ENCODE results near the gene TECPR1.

The TECPR1 gene

GRCh38 chr7:98278408-98278807 is 26.4 kb upstream of the TECPR1 start:
- H3K79me2 ChIP-seq (ENCODE audit: insufficient read depth, low read length), result no peaks in the 10 kb centered on the region
- H3K4me2 ChIP-seq (ENCODE audit: low read length), result no peak overlapping the region
- H3K9me2 ChIP-seq (ENCODE audit: low read depth, low read length), result no peaks in the 10 kb centered on the region
- H3K36me3 ChIP-seq (ENCODE audit: insufficient read depth, low read length), result peaks cover 1% of the 10 kb centered on the region; the same call in 1 of the 2 replicates
- H3K9me3 ChIP-seq (ENCODE audit: low read length), result no peaks in the 10 kb centered on the region
- no peak overlapping the region for H3K9ac ChIP-seq (ENCODE audit: low read length)
- TF ChIP-seq EZH2 (IDR thresholded peaks at IDR 0.05; ENCODE audit: borderline replicate concordance, low read length), result no peak
- no peak for TF ChIP-seq CTCF (IDR thresholded peaks at IDR 0.05; ENCODE audit: low read length)
- H3K4me1 ChIP-seq (ENCODE audit: insufficient read depth, low read length, severe bottlenecking), result peaks cover 20% of the 10 kb centered on the region
- H3K27ac ChIP-seq (ENCODE audit: low read depth, low read length, poor library complexity, severe bottlenecking), result no peak overlapping the region
- H3K4me3 ChIP-seq (ENCODE audit: low read depth, low read length, poor library complexity, severe bottlenecking), result no peak overlapping the region
- no peaks in the 10 kb centered on the region for H3K27me3 ChIP-seq (ENCODE audit: insufficient read depth, low read length)
- H2AFZ ChIP-seq (ENCODE audit: low read length), result no peak overlapping the region
- H3F3A ChIP-seq (ENCODE audit: insufficient read depth, low read length), result no peaks in the 10 kb centered on the region
- H4K20me1 ChIP-seq (ENCODE audit: insufficient read depth, low read length), result no peaks in the 10 kb centered on the region

GRCh38 chr7:98276241-98276761 is 24.3 kb upstream of the TECPR1 start:
- H3K36me3 ChIP-seq (ENCODE audit: insufficient read depth, low read length), result no peaks in the 10 kb centered on the region
- peaks cover 8% of the 10 kb centered on the region for H3K4me1 ChIP-seq (ENCODE audit: insufficient read depth, low read length, severe bottlenecking)
- H2AFZ ChIP-seq (ENCODE audit: low read length), result no peak overlapping the region
- H3K27me3 ChIP-seq (ENCODE audit: insufficient read depth, low read length), result no peaks in the 10 kb centered on the region
- H4K20me1 ChIP-seq (ENCODE audit: insufficient read depth, low read length), result no peaks in the 10 kb centered on the region
- no peaks in the 10 kb centered on the region for H3K9me3 ChIP-seq (ENCODE audit: low read length)
- H3K4me2 ChIP-seq (ENCODE audit: low read length), result no peak overlapping the region
- H3K4me3 ChIP-seq (ENCODE audit: low read depth, low read length, poor library complexity, severe bottlenecking), result no peak overlapping the region
- no peak overlapping the region for H3K27ac ChIP-seq (ENCODE audit: low read depth, low read length, poor library complexity, severe bottlenecking)
- H3F3A ChIP-seq (ENCODE audit: insufficient read depth, low read length), result no peaks in the 10 kb centered on the region
- H3K9me2 ChIP-seq (ENCODE audit: low read depth, low read length), result no peaks in the 10 kb centered on the region
- TF ChIP-seq CTCF (IDR thresholded peaks at IDR 0.05; ENCODE audit: low read length), result no peak
- TF ChIP-seq EZH2 (IDR thresholded peaks at IDR 0.05; ENCODE audit: borderline replicate concordance, low read length), result no peak
- no peaks in the 10 kb centered on the region for H3K79me2 ChIP-seq (ENCODE audit: insufficient read depth, low read length)
- no peak overlapping the region for H3K9ac ChIP-seq (ENCODE audit: low read length)

GRCh38 chr7:98267303-98267702 is 15.3 kb upstream of the TECPR1 start:
- TF ChIP-seq EZH2 (IDR thresholded peaks at IDR 0.05; ENCODE audit: borderline replicate concordance, low read length) (no peak), CTCF (IDR thresholded peaks at IDR 0.05; ENCODE audit: low read length) (no peak)
- Histone ChIP-seq H2AFZ (ENCODE audit: low read length) (no peak overlapping the region), H3K4me1 (ENCODE audit: insufficient read depth, low read length, severe bottlenecking) (no peaks in the 10 kb centered on the region), H3K4me3 (ENCODE audit: low read depth, low read length, poor library complexity, severe bottlenecking) (no peak overlapping the region), H3F3A (ENCODE audit: insufficient read depth, low read length) (no peaks in the 10 kb centered on the region), H3K36me3 (ENCODE audit: insufficient read depth, low read length) (no peaks in the 10 kb centered on the region), H3K79me2 (ENCODE audit: insufficient read depth, low read length) (no peaks in the 10 kb centered on the region), H3K9ac (ENCODE audit: low read length) (no peak overlapping the region), H4K20me1 (ENCODE audit: insufficient read depth, low read length) (no peaks in the 10 kb centered on the region), H3K9me2 (ENCODE audit: low read depth, low read length) (no peaks in the 10 kb centered on the region), H3K27me3 (ENCODE audit: insufficient read depth, low read length) (no peaks in the 10 kb centered on the region), H3K4me2 (ENCODE audit: low read length) (no peak overlapping the region), H3K9me3 (ENCODE audit: low read length) (no peaks in the 10 kb centered on the region), H3K27ac (ENCODE audit: low read depth, low read length, poor library complexity, severe bottlenecking) (no peak overlapping the region)
